ENCODE results near the gene IDUA.

DNA sequence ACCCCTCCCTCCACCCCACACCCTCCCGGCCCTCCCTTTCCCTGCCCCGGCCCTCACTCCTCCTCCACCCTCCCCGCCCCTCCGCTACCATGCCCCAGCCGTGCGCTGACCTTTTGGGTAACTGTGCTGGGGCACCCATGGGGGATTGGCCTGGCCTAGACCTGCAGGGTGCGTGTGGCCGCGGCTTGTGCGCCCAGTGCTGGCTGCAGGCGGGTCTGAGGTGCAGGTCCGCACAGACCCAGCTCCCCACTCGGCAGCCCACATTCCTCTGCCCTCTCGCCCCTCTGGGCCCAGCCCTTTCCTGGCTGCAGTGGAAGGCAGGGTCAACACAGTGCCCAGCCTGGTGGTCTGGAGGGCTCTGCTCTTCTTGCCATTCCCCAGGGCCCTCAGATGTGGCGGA is 49.3 kb downstream of the IDUA start:
- no peak for TF ChIP-seq EP300 (IDR thresholded peaks at IDR 0.05; ENCODE audit: borderline replicate concordance)
- TF ChIP-seq, protein P1, sequence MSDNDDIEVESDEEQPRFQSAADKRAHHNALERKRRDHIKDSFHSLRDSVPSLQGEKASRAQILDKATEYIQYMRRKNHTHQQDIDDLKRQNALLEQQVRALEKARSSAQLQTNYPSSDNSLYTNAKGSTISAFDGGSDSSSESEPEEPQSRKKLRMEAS (IDR thresholded peaks at IDR 0.05), result no peak
- no peak for TF ChIP-seq FOXM1 (IDR thresholded peaks at IDR 0.05; ENCODE audit: borderline replicate concordance, low read depth)
- TF ChIP-seq TCF12 (IDR thresholded peaks at IDR 0.05; ENCODE audit: low read depth), result no peak
- no peak for TF ChIP-seq REST (IDR thresholded peaks at IDR 0.05; ENCODE audit: low read depth)
- TF ChIP-seq RAD21 (IDR thresholded peaks at IDR 0.05; ENCODE audit: low read depth), result no peak
- TF ChIP-seq, protein P2, sequence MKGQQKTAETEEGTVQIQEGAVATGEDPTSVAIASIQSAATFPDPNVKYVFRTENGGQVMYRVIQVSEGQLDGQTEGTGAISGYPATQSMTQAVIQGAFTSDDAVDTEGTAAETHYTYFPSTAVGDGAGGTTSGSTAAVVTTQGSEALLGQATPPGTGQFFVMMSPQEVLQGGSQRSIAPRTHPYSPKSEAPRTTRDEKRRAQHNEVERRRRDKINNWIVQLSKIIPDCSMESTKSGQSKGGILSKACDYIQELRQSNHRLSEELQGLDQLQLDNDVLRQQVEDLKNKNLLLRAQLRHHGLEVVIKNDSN (IDR thresholded peaks at IDR 0.05), result no peak
- TF ChIP-seq TEAD4 (IDR thresholded peaks at IDR 0.05), result no peak
- TF ChIP-seq CEBPB (IDR thresholded peaks at IDR 0.05), result no peak
- no peak for TF ChIP-seq NFIC (IDR thresholded peaks at IDR 0.05)
- TF ChIP-seq CREB1 (IDR thresholded peaks at IDR 0.05; ENCODE audit: low read depth), result no peak
- no peak for TF ChIP-seq YY1 (IDR thresholded peaks at IDR 0.05; ENCODE audit: low read depth)
- no peak for TF ChIP-seq EGR1 (IDR thresholded peaks at IDR 0.05)
- no peak for TF ChIP-seq ZBTB7A (IDR thresholded peaks at IDR 0.05; ENCODE audit: low read depth)
